ENCODE measurements around the gene CUX1. TPM values are rescaled to one million over a fixed set of nuclear protein-coding genes. Genes with fewer than 3 reads are reported as not detected.

The CUX1 gene
- total and polyA plus RNA-seq, 2 of the 13 experiments (the other 11 are each of a cell fraction or from before 2014, with no cell fraction given): 13.7 to 14.9 TPM

DNA sequence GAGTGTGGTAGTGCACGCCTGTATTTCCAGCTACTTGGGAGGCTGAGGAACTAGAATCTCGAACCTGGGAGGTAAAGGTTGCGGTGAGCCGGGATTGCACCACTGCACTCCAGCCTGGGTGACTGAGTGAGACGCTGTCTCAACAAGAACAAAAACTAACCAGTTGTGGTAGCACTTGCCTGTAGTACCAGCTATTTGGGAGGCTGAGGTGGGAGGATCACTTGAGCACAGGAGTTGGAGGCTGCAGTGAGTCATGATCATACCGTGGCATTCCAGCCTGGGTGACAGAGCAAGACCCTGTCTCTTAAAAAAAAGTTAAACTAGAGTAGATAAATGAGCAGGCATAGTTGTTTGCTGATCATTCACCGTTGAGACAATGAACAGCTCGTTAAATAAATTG lies 48.9 kb downstream of the CUX1 start:
- intact Hi-C loops (cut with micrococcal nuclease; ENCODE audit: unreplicated experiment) (no loop called here), in situ Hi-C loops (cut with HindIII; ENCODE audit: extremely low pct_ligation_motif_present, low pct_unique_long_range_greater_than_20kb) (no loop called here)
- CTCF ChIA-PET (ENCODE audit: low intra/inter-chr PET ratio, low total read pairs): no interaction called here
- no peaks in the 10 kb centered on the region for H3K9me3 ChIP-seq (ENCODE audit: low read length)
- 100% methylated on average over 8 of the region's 8 CpGs for WGBS (ENCODE audit: low lambda C conversion rate)
- no peak overlapping the region for H3K4me3 ChIP-seq (replicated peaks in 1 of 3; ENCODE audit: insufficient read depth in 1 of 3, low read depth in 2 of 3, low read length in 3 of 3)
- no peak overlapping the region for H2AFZ ChIP-seq (ENCODE audit: low read length)
- no peak overlapping the region for H3K27ac ChIP-seq (ENCODE audit: extremely low read length, insufficient read depth, low read length)
- H3K9ac ChIP-seq (ENCODE audit: insufficient read depth, low read depth, low read length): no peak overlapping the region
- peaks cover 21% of the 10 kb centered on the region; the same call in 1 of the 2 replicates for H4K20me1 ChIP-seq (ENCODE audit: insufficient read depth, low read length)
- TF ChIP-seq SIX4 (CRISPR knock-in tag; IDR thresholded peaks at IDR 0.05): no peak
- TF ChIP-seq, protein P1, sequence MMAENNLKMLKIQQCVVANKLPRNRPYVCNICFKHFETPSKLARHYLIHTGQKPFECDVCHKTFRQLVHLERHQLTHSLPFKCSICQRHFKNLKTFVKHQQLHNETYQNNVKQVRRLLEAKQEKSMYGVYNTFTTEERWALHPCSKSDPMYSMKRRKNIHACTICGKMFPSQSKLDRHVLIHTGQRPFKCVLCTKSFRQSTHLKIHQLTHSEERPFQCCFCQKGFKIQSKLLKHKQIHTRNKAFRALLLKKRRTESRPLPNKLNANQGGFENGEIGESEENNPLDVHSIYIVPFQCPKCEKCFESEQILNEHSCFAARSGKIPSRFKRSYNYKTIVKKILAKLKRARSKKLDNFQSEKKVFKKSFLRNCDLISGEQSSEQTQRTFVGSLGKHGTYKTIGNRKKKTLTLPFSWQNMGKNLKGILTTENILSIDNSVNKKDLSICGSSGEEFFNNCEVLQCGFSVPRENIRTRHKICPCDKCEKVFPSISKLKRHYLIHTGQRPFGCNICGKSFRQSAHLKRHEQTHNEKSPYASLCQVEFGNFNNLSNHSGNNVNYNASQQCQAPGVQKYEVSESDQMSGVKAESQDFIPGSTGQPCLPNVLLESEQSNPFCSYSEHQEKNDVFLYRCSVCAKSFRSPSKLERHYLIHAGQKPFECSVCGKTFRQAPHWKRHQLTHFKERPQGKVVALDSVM (CRISPR knock-in tag; IDR thresholded peaks at IDR 0.05): peak; percentile 69
- BruUV-seq (replicated peaks): no TSS peak
- no peak overlapping the region for H3K4me2 ChIP-seq (ENCODE audit: low read depth, low read length)
- peaks cover 77% of the 10 kb centered on the region for H3K4me1 ChIP-seq (ENCODE audit: insufficient read depth, low read length)
- ATAC-seq (no peak), DNase-seq (ENCODE audit: low spot score) (no peak), FAIRE-seq (no peak)
- H3K79me2 ChIP-seq (ENCODE audit: insufficient read depth, low read length): peaks cover 64% of the 10 kb centered on the region
- POLR2A ChIA-PET: no interaction called here
- no peaks in the 10 kb centered on the region for H3K27me3 ChIP-seq (ENCODE audit: control insufficient read depth in 1 of 2, insufficient read depth in 2 of 2, low read length in 2 of 2)
- H3K36me3 ChIP-seq (replicated peaks in 1 of 2; ENCODE audit: control insufficient read depth in 1 of 2, insufficient read depth in 2 of 2, low read length in 2 of 2): 0 out of 5 replicates have a peak, but pooled peaks cover 0 to 4% of the 10 kb centered on the region in 2 experiments

DNA sequence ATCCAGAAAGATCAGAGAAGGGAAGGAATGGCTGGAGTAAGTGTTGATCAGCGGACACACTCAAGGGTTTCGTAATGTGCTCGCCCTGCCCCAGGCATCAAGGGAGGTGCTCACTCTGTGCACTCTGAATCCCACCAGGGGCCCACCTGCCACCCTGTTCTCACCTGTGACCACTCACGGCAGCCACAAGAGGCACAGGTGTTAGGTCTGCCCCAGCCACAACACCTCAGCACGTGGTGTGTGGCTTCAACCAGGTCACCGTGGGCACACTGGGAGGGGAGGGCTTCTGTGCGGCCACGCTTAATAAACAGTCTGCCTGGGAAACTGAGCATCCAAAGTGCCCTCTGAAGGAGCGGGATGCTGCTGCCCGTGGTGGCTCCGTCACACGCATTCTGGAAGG lies 49.8 kb downstream of the CUX1 start:
- 98% methylated on average over 4 of the region's 12 CpGs for WGBS (ENCODE audit: low lambda C conversion rate)
- Histone ChIP-seq H3K9ac (ENCODE audit: insufficient read depth, low read depth, low read length) (no peak overlapping the region), H3K27ac (ENCODE audit: extremely low read length, insufficient read depth, low read length) (no peak overlapping the region), H3K79me2 (ENCODE audit: insufficient read depth, low read length) (peaks cover 65% of the 10 kb centered on the region), H3K4me2 (ENCODE audit: low read depth, low read length) (no peak overlapping the region), H4K20me1 (ENCODE audit: insufficient read depth, low read length) (peaks cover 15% of the 10 kb centered on the region; the same call in 1 of the 2 replicates), H3K4me3 (replicated peaks in 1 of 3; ENCODE audit: insufficient read depth in 1 of 3, low read depth in 2 of 3, low read length in 3 of 3) (no peak overlapping the region), H3K9me3 (ENCODE audit: low read length) (no peaks in the 10 kb centered on the region), H3K27me3 (ENCODE audit: control insufficient read depth in 1 of 2, insufficient read depth in 2 of 2, low read length in 2 of 2) (no peaks in the 10 kb centered on the region), H3K36me3 (replicated peaks in 1 of 2; ENCODE audit: control insufficient read depth in 1 of 2, insufficient read depth in 2 of 2, low read length in 2 of 2) (0 out of 5 replicates have a peak, but pooled peaks cover 0 to 4% of the 10 kb centered on the region in 2 experiments), H3K4me1 (ENCODE audit: insufficient read depth, low read length) (peaks cover 69% of the 10 kb centered on the region), H2AFZ (ENCODE audit: low read length) (no peak overlapping the region)
- TF ChIP-seq ETV6 (CRISPR knock-in tag; conservative IDR thresholded peaks at IDR 0.05) (no peak), AGO2 (optimal IDR thresholded peaks at IDR 0.05; ENCODE audit: low read depth, low read length) (peak; percentile 37), HHEX (CRISPR knock-in tag; IDR thresholded peaks at IDR 0.05) (no peak)
- POLR2A ChIA-PET: no interaction called here
- DNase-seq (ENCODE audit: low spot score) (no peak), FAIRE-seq (no peak), ATAC-seq (no peak)
- intact Hi-C loops (cut with micrococcal nuclease; ENCODE audit: unreplicated experiment) (no loop called here), in situ Hi-C loops (cut with HindIII; ENCODE audit: extremely low pct_ligation_motif_present, low pct_unique_long_range_greater_than_20kb) (no loop called here)
- CTCF ChIA-PET (ENCODE audit: low intra/inter-chr PET ratio, low total read pairs): no interaction called here
- BruUV-seq (replicated peaks): no TSS peak
